ENCODE data around the gene KRT39. TPM values are rescaled to one million over a fixed set of nuclear protein-coding genes. Genes with fewer than 3 reads are reported as not detected.
"Not testable (repeated sequence)": the region's sequence is repeated elsewhere in the genome, so short reads cannot be mapped to it uniquely, and the experiment has no call there.

Gene KRT39
- polyA plus RNA-seq, 2 donors = not detected

- Histone ChIP-seq H3K4me1 (ENCODE audit: control insufficient read depth in 2 of 2, insufficient read depth in 2 of 2, low read length in 1 of 2) (peaks cover 0 to 2% of the 10 kb centered on the region in 2 donors), H3K4me3 (ENCODE audit: low read depth in 1 of 2, low read length in 2 of 2) (no peak overlapping the region), H3K9me3 (ENCODE audit: control insufficient read depth in 2 of 2, insufficient read depth in 1 of 2, low read depth in 1 of 2, low read length in 1 of 2) (no peaks in the 10 kb centered on the region), H3K27me3 (ENCODE audit: control insufficient read depth in 1 of 2, insufficient read depth in 2 of 2, low read length in 2 of 2) (no peaks in the 10 kb centered on the region), H3K36me3 (ENCODE audit: control insufficient read depth in 2 of 2, insufficient read depth in 2 of 2, low read length in 1 of 2) (no peaks in the 10 kb centered on the region), H3K27ac (ENCODE audit: low read depth in 2 of 2, low read length in 1 of 2) (no peak overlapping the region)
- WGBS, 2 donors = 48 to 64% methylated on average over 4 of the region's 4 CpGs
These were observed 37.2 kb upstream of the KRT39 start for GRCh38 chr17:41003926-41004325.

- Histone ChIP-seq H3K9me3 (ENCODE audit: control insufficient read depth in 2 of 2, insufficient read depth in 1 of 2, low read depth in 1 of 2, low read length in 1 of 2) (no peaks in the 10 kb centered on the region), H3K36me3 (ENCODE audit: control insufficient read depth in 2 of 2, insufficient read depth in 2 of 2, low read length in 1 of 2) (no peaks in the 10 kb centered on the region), H3K27ac (ENCODE audit: low read depth in 2 of 2, low read length in 1 of 2) (no peak overlapping the region), H3K4me3 (ENCODE audit: low read depth in 1 of 2, low read length in 2 of 2) (no peak overlapping the region), H3K27me3 (ENCODE audit: control insufficient read depth in 1 of 2, insufficient read depth in 2 of 2, low read length in 2 of 2) (no peaks in the 10 kb centered on the region), H3K4me1 (ENCODE audit: control insufficient read depth in 2 of 2, insufficient read depth in 2 of 2, low read length in 1 of 2) (peaks cover 0 to 2% of the 10 kb centered on the region in 2 donors)
- 33 to 37% methylated on average over 5 of the region's 5 CpGs for WGBS, 2 donors
These were observed 36.1 kb upstream of the KRT39 start for GRCh38 chr17:41002814-41003213.

- Histone ChIP-seq H3K4me1 (ENCODE audit: control insufficient read depth in 2 of 2, insufficient read depth in 2 of 2, low read length in 1 of 2) (peaks cover 0 to 2% of the 10 kb centered on the region in 2 donors), H3K27ac (ENCODE audit: low read depth in 2 of 2, low read length in 1 of 2) (no peak overlapping the region), H3K27me3 (ENCODE audit: control insufficient read depth in 1 of 2, insufficient read depth in 2 of 2, low read length in 2 of 2) (no peaks in the 10 kb centered on the region), H3K36me3 (ENCODE audit: control insufficient read depth in 2 of 2, insufficient read depth in 2 of 2, low read length in 1 of 2) (no peaks in the 10 kb centered on the region), H3K4me3 (ENCODE audit: low read depth in 1 of 2, low read length in 2 of 2) (no peak overlapping the region), H3K9me3 (ENCODE audit: control insufficient read depth in 2 of 2, insufficient read depth in 1 of 2, low read depth in 1 of 2, low read length in 1 of 2) (no peaks in the 10 kb centered on the region)
- WGBS, 2 donors = 89 to 91% methylated on average over 4 of the region's 4 CpGs
These were observed 35.0 kb upstream of the KRT39 start for GRCh38 chr17:41001795-41002194.

GRCh38 chr17:40999563-40999962, 32.8 kb upstream of the KRT39 start, which contains the start of gene KRTAP3-2:
Gene KRTAP3-2, minus strand, starts transcription at chr17:40999906. Its CDS starts 53 bp downstream, at chr17:40999853.
- 86 to 87% methylated on average over 5 to 6 of the region's 6 CpGs for WGBS, 2 donors

GRCh38 chr17:40997361-40997760, 30.6 kb upstream of the KRT39 start:
- Histone ChIP-seq H3K27ac (ENCODE audit: low read depth in 2 of 2, low read length in 1 of 2) (no peak overlapping the region), H3K36me3 (ENCODE audit: control insufficient read depth in 2 of 2, insufficient read depth in 2 of 2, low read length in 1 of 2) (no peaks in the 10 kb centered on the region), H3K4me1 (ENCODE audit: control insufficient read depth in 2 of 2, insufficient read depth in 2 of 2, low read length in 1 of 2) (peaks cover 0 to 2% of the 10 kb centered on the region in 2 donors), H3K4me3 (ENCODE audit: low read depth in 1 of 2, low read length in 2 of 2) (no peak overlapping the region), H3K27me3 (ENCODE audit: control insufficient read depth in 1 of 2, insufficient read depth in 2 of 2, low read length in 2 of 2) (no peaks in the 10 kb centered on the region), H3K9me3 (ENCODE audit: control insufficient read depth in 2 of 2, insufficient read depth in 1 of 2, low read depth in 1 of 2, low read length in 1 of 2) (no peaks in the 10 kb centered on the region)
- WGBS, 2 donors = 67% methylated on average over 2 of the region's 2 CpGs

More at GRCh38 chr17:40999563-40999962, 32.8 kb upstream of the KRT39 start, which contains the start of gene KRTAP3-2:
- not testable (repeated sequence) for H3K9me3 ChIP-seq (ENCODE audit: control insufficient read depth in 2 of 2, insufficient read depth in 1 of 2, low read depth in 1 of 2, low read length in 1 of 2); H3K36me3 ChIP-seq (ENCODE audit: control insufficient read depth in 2 of 2, insufficient read depth in 2 of 2, low read length in 1 of 2); H3K27ac ChIP-seq (ENCODE audit: low read depth in 2 of 2, low read length in 1 of 2); H3K4me3 ChIP-seq (ENCODE audit: low read depth in 1 of 2, low read length in 2 of 2); H3K4me1 ChIP-seq (ENCODE audit: control insufficient read depth in 2 of 2, insufficient read depth in 2 of 2, low read length in 1 of 2); H3K27me3 ChIP-seq (ENCODE audit: control insufficient read depth in 1 of 2, insufficient read depth in 2 of 2, low read length in 2 of 2)

GRCh38 chr17:40996829-40997228, 30.1 kb upstream of the KRT39 start:
- WGBS, 2 donors = 73 to 82% methylated on average over 4 of the region's 4 CpGs
- H3K36me3 ChIP-seq (ENCODE audit: control insufficient read depth in 2 of 2, insufficient read depth in 2 of 2, low read length in 1 of 2) = no peaks in the 10 kb centered on the region
- H3K4me1 ChIP-seq (ENCODE audit: control insufficient read depth in 2 of 2, insufficient read depth in 2 of 2, low read length in 1 of 2) = peaks cover 0 to 2% of the 10 kb centered on the region in 2 donors
- H3K9me3 ChIP-seq (ENCODE audit: control insufficient read depth in 2 of 2, insufficient read depth in 1 of 2, low read depth in 1 of 2, low read length in 1 of 2) = no peaks in the 10 kb centered on the region
- H3K27me3 ChIP-seq (ENCODE audit: control insufficient read depth in 1 of 2, insufficient read depth in 2 of 2, low read length in 2 of 2) = no peaks in the 10 kb centered on the region
- H3K27ac ChIP-seq (ENCODE audit: low read depth in 2 of 2, low read length in 1 of 2) = no peak overlapping the region
- H3K4me3 ChIP-seq (ENCODE audit: low read depth in 1 of 2, low read length in 2 of 2) = no peak overlapping the region

DNA sequence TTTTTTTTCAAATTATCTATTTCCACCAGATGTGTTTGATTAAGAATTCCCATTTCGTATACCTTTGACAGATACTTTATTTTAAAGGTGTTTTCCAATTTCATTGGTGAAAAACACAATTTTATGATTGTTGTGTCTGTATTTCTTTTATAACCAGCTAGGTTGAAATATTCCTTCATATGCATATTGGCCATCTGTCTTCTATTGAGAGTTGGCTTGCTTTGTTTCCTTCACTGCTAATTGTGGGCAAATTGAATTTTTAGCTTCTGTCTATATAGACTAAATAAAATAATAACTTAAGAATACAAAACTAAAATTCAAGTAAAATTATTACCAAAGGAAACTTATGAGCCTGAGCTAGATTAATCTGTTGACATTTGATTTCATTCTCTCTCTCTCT, 28.4 kb upstream of the KRT39 start:
- Histone ChIP-seq H3K27ac (ENCODE audit: low read depth in 2 of 2, low read length in 1 of 2) (no peak overlapping the region), H3K4me3 (ENCODE audit: low read depth in 1 of 2, low read length in 2 of 2) (no peak overlapping the region), H3K4me1 (ENCODE audit: control insufficient read depth in 2 of 2, insufficient read depth in 2 of 2, low read length in 1 of 2) (peaks cover 0 to 2% of the 10 kb centered on the region in 2 donors), H3K9me3 (ENCODE audit: control insufficient read depth in 2 of 2, insufficient read depth in 1 of 2, low read depth in 1 of 2, low read length in 1 of 2) (no peaks in the 10 kb centered on the region), H3K27me3 (ENCODE audit: control insufficient read depth in 1 of 2, insufficient read depth in 2 of 2, low read length in 2 of 2) (no peaks in the 10 kb centered on the region), H3K36me3 (ENCODE audit: control insufficient read depth in 2 of 2, insufficient read depth in 2 of 2, low read length in 1 of 2) (no peaks in the 10 kb centered on the region)
- 48 to 54% methylated on average over 1 of the region's 1 CpG for WGBS, 2 donors

GRCh38 chr17:40993839-40994238, 27.1 kb upstream of the KRT39 start, which contains the start of gene KRTAP3-3:
Gene KRTAP3-3, minus strand, starts transcription at chr17:40994164. Its CDS starts 67 bp downstream, at chr17:40994097.
- Histone ChIP-seq H3K4me3 (ENCODE audit: low read depth in 1 of 2, low read length in 2 of 2) (no peak within 1 kb of the TSS), H3K27me3 (ENCODE audit: control insufficient read depth in 1 of 2, insufficient read depth in 2 of 2, low read length in 2 of 2) (no peaks in the 10 kb centered on the region), H3K27ac (ENCODE audit: low read depth in 2 of 2, low read length in 1 of 2) (no peak within 1 kb of the TSS), H3K9me3 (ENCODE audit: control insufficient read depth in 2 of 2, insufficient read depth in 1 of 2, low read depth in 1 of 2, low read length in 1 of 2) (no peaks in the 10 kb centered on the region), H3K36me3 (ENCODE audit: control insufficient read depth in 2 of 2, insufficient read depth in 2 of 2, low read length in 1 of 2) (no peaks in the 10 kb centered on the region), H3K4me1 (ENCODE audit: control insufficient read depth in 2 of 2, insufficient read depth in 2 of 2, low read length in 1 of 2) (no peaks in the 10 kb centered on the region)
- 58 to 62% methylated on average over 4 of the region's 4 CpGs for WGBS, 2 donors

GRCh38 chr17:40993084-40993483, 26.3 kb upstream of the KRT39 start:
- Histone ChIP-seq H3K9me3 (ENCODE audit: control insufficient read depth in 2 of 2, insufficient read depth in 1 of 2, low read depth in 1 of 2, low read length in 1 of 2) (no peaks in the 10 kb centered on the region), H3K27me3 (ENCODE audit: control insufficient read depth in 1 of 2, insufficient read depth in 2 of 2, low read length in 2 of 2) (no peaks in the 10 kb centered on the region), H3K27ac (ENCODE audit: low read depth in 2 of 2, low read length in 1 of 2) (no peak overlapping the region), H3K36me3 (ENCODE audit: control insufficient read depth in 2 of 2, insufficient read depth in 2 of 2, low read length in 1 of 2) (no peaks in the 10 kb centered on the region), H3K4me1 (ENCODE audit: control insufficient read depth in 2 of 2, insufficient read depth in 2 of 2, low read length in 1 of 2) (no peaks in the 10 kb centered on the region), H3K4me3 (ENCODE audit: low read depth in 1 of 2, low read length in 2 of 2) (no peak overlapping the region)
- 91 to 92% methylated on average over 2 of the region's 2 CpGs for WGBS, 2 donors

GRCh38 chr17:40992666-40993065, 25.9 kb upstream of the KRT39 start:
- 77 to 90% methylated on average over 3 of the region's 3 CpGs for WGBS, 2 donors
- Histone ChIP-seq H3K4me3 (ENCODE audit: low read depth in 1 of 2, low read length in 2 of 2) (no peak overlapping the region), H3K9me3 (ENCODE audit: control insufficient read depth in 2 of 2, insufficient read depth in 1 of 2, low read depth in 1 of 2, low read length in 1 of 2) (no peaks in the 10 kb centered on the region), H3K27me3 (ENCODE audit: control insufficient read depth in 1 of 2, insufficient read depth in 2 of 2, low read length in 2 of 2) (no peaks in the 10 kb centered on the region), H3K36me3 (ENCODE audit: control insufficient read depth in 2 of 2, insufficient read depth in 2 of 2, low read length in 1 of 2) (no peaks in the 10 kb centered on the region), H3K27ac (ENCODE audit: low read depth in 2 of 2, low read length in 1 of 2) (no peak overlapping the region), H3K4me1 (ENCODE audit: control insufficient read depth in 2 of 2, insufficient read depth in 2 of 2, low read length in 1 of 2) (no peaks in the 10 kb centered on the region)

All from esophagus (tissue), 2 donors.